Fibroblast of pulmonary artery (primary cell): ENCODE measurements around the gene CEBPG.

Experiments
- DNase-seq: peaks from one replicate; pipeline ENCODE4 v3.0.0-alpha.2; 2010; ENCODE audit warnings: low read depth
- H3K4me3 ChIP-seq: replicated peaks from 2 replicates; pipeline ENCODE4 v1.5.1; 2011; ENCODE audit warnings: low read depth, mild to moderate bottlenecking, control low read depth, low read length, moderate library complexity
- CTCF ChIP-seq: IDR thresholded peaks from 2 replicates; pipeline ENCODE4 v1.5.1; 2011; ENCODE audit warnings: mild to moderate bottlenecking, control low read depth, low read length, inconsistent platforms; ENCODE audit errors: missing control alignments

Gene CEBPG

GRCh38 chr19:33429891-33430673 is 56.6 kb downstream of the CEBPG start:
- TF ChIP-seq CTCF: no peak
- no peak for DNase-seq
- no peak overlapping the region for H3K4me3 ChIP-seq

DNA sequence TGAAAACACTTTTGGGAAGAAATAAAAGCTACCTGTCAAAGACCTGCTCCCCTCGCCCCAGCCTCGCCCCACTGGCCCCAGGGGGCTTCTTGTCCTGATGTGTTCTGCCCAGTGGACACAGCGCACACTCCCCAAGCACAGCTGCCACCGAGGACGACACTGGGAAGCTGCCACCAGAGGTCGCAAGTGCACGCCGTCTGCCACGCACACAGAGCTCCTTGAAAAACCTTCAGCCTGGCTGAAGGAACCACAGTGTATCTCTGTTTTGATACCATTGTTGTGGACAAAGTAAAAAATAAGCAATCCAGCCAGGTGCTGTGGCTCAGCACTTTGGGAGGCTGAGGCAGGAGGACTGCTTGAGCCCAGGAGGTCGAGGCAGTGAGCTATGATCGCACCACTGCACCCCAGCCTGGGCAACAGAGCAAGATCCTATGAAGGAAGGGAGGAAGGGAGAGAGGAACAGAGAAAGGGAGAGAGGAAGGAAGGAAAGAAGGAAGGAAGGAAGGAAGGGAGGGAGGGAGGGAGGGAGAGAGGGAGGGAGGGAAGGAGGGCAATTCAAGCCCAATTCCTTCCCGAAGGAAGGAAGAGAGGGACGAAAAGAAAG is 57.3 kb downstream of the CEBPG start:
- DNase-seq: peak; percentile 75

DNA sequence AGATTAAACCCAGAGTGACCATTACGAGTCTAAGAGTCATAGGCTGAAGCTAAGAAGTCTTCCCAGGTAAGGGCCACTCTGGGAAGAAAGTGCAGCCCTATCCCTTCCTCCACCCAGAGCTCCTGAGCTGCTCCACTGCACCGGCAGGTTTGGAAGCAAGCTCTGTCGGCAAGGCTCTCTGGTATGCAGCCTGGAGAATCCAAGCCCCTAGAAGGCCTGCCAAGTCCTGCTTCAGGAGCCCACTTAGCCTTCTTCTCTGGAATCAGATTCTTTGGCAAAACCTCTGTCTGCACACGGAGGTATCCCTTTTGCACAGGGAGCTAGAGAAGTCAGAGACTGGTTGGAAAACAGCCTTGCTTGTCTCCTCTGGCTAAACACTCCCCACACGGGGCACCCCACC is 58.5 kb downstream of the CEBPG start:
- DNase-seq: no peak
- no peak for TF ChIP-seq CTCF
- H3K4me3 ChIP-seq: no peak overlapping the region

More for the DNA sequence above, 57.3 kb downstream of the CEBPG start:
- H3K4me3 ChIP-seq: no peak overlapping the region
- peak; percentile 84 for TF ChIP-seq CTCF
